Mesenchymal stem cell (in vitro differentiated cells and primary cell): ENCODE measurements around the gene UPB1.

ENCODE experiments used
- DNase-seq: peaks from one replicate; pipeline ENCODE4 v3.0.0-alpha.2; 2013
- H2AFZ ChIP-seq: one replicate; pipeline ENCODE4 v1.6.1; 2013; ENCODE audit warnings: low read depth, mild to moderate bottlenecking, control low read depth, inconsistent platforms, low read length, moderate library complexity
- H2AK5ac ChIP-seq: 2 replicates; pipeline ENCODE4 v1.6.1; 2013; ENCODE audit warnings: low read length, moderate library complexity, mild to moderate bottlenecking, inconsistent platforms; ENCODE audit not compliant: severe bottlenecking
- H2BK120ac ChIP-seq: one replicate; pipeline ENCODE4 v1.6.1; 2013; ENCODE audit warnings: low read depth, mild to moderate bottlenecking, inconsistent platforms, low read length, moderate library complexity
- H2BK12ac ChIP-seq, 2 experiments: one replicate each; pipeline ENCODE4 v1.6.1; 2013; ENCODE audit warnings: inconsistent platforms in 2 of 2, low read length in 2 of 2, mild to moderate bottlenecking in 2 of 2, moderate library complexity in 2 of 2, control low read depth in 1 of 2
- H2BK15ac ChIP-seq: one replicate; pipeline ENCODE4 v1.6.1; 2013; ENCODE audit warnings: mild to moderate bottlenecking, low read depth, inconsistent platforms; ENCODE audit not compliant: poor library complexity, severe bottlenecking
- H2BK5ac ChIP-seq: 2 replicates; pipeline ENCODE4 v1.6.1; 2013; ENCODE audit warnings: low read depth, mild to moderate bottlenecking, low read length, control low read depth, inconsistent platforms; ENCODE audit not compliant: poor library complexity, severe bottlenecking
- H3K14ac ChIP-seq, 2 experiments: one replicate each; pipeline ENCODE4 v1.6.1; 2013; ENCODE audit warnings: inconsistent platforms in 2 of 2, low read length in 2 of 2, control low read depth in 1 of 2, mild to moderate bottlenecking in 1 of 2, moderate library complexity in 1 of 2
- H3K18ac ChIP-seq, 2 experiments: one replicate each; pipeline ENCODE4 v1.6.1; 2013; ENCODE audit warnings: inconsistent platforms in 2 of 2, low read length in 2 of 2, control low read depth in 1 of 2, low read depth in 1 of 2, mild to moderate bottlenecking in 1 of 2
- H3K23ac ChIP-seq, 2 experiments: one replicate each; pipeline ENCODE4 v1.6.1; 2013; ENCODE audit warnings: inconsistent platforms in 2 of 2, low read length in 2 of 2, mild to moderate bottlenecking in 2 of 2, moderate library complexity in 2 of 2, control low read depth in 1 of 2
- H3K27ac ChIP-seq: 2 replicates; pipeline ENCODE4 v1.5.1; 2013; ENCODE audit warnings: mild to moderate bottlenecking, moderate library complexity, low read length, control low read depth, inconsistent platforms; ENCODE audit not compliant: poor library complexity, severe bottlenecking
- H3K27me3 ChIP-seq, 2 experiments: 2 replicates each; pipeline versions ENCODE4 v1.6.1 to v1.7.0; 2013; ENCODE audit warnings: low read length in 2 of 2, mild to moderate bottlenecking in 2 of 2, moderate library complexity in 2 of 2, control low read depth in 1 of 2, inconsistent platforms in 1 of 2; ENCODE audit not compliant: control insufficient read depth in 1 of 2, insufficient read depth in 1 of 2
- H3K36me3 ChIP-seq, 2 experiments: 2 replicates each; pipeline versions ENCODE4 v1.6.1 to v1.7.0; 2013; ENCODE audit warnings: low read length in 2 of 2, control low read depth in 1 of 2, inconsistent platforms in 1 of 2, low read depth in 1 of 2, mild to moderate bottlenecking in 1 of 2; ENCODE audit not compliant: insufficient read depth in 2 of 2, control insufficient read depth in 1 of 2
- H3K4ac ChIP-seq, 2 experiments: one replicate each; pipeline ENCODE4 v1.6.1; 2013; ENCODE audit warnings: inconsistent platforms in 2 of 2, low read length in 2 of 2, mild to moderate bottlenecking in 2 of 2, moderate library complexity in 2 of 2, control low read depth in 1 of 2, low read depth in 1 of 2
- H3K4me1 ChIP-seq: 2 replicates; pipeline ENCODE4 v1.6.1; 2013; ENCODE audit warnings: low read depth, low read length, control low read depth; ENCODE audit not compliant: control insufficient read depth, insufficient read depth
- H3K4me2 ChIP-seq: 2 replicates; pipeline ENCODE4 v1.6.1; 2013; ENCODE audit warnings: low read length, mild to moderate bottlenecking, inconsistent platforms; ENCODE audit not compliant: poor library complexity, severe bottlenecking
- H3K4me3 ChIP-seq, 2 experiments: 2 replicates each; pipeline versions ENCODE4 v1.5.1 to v1.7.0; 2013; ENCODE audit warnings: low read length in 2 of 2, mild to moderate bottlenecking in 2 of 2, control low read depth in 1 of 2, low read depth in 1 of 2; ENCODE audit not compliant: insufficient read depth in 1 of 2
- H3K79me1 ChIP-seq: replicated peaks from 2 replicates; pipeline ENCODE4 v1.6.1; 2013; ENCODE audit warnings: mild to moderate bottlenecking, control low read depth, low read length, inconsistent platforms; ENCODE audit not compliant: poor library complexity, severe bottlenecking
- H3K9ac ChIP-seq: 2 replicates; pipeline ENCODE4 v1.7.0; 2013; ENCODE audit warnings: mild to moderate bottlenecking, low read length, moderate library complexity
- H3K9me3 ChIP-seq: 2 replicates; pipeline ENCODE4 v1.7.0; 2013; ENCODE audit warnings: mild to moderate bottlenecking, low read length; ENCODE audit not compliant: control insufficient read depth
- H4K8ac ChIP-seq: one replicate; pipeline ENCODE4 v1.6.1; 2013; ENCODE audit warnings: inconsistent platforms, mild to moderate bottlenecking, low read length, moderate library complexity
- H4K91ac ChIP-seq: one replicate; pipeline ENCODE4 v1.6.1; 2013; ENCODE audit warnings: mild to moderate bottlenecking, low read length, inconsistent platforms
- WGBS: methylation state at CpG from one replicate; pipeline ENCODE4 v1.1.7; 2013; ENCODE audit warnings: mixed read lengths; 5-methylcytosine and 5-hydroxymethylcytosine counted together

Gene UPB1

GRCh38 chr22:24540470-24540869 is 45.3 kb downstream of the UPB1 start:
- Histone ChIP-seq H2BK5ac (no peak overlapping the region), H2BK15ac (no peak overlapping the region), H2AFZ (no peak overlapping the region), H3K36me3 (peaks cover 54 to 61% of the 10 kb centered on the region in 2 experiments), H3K14ac (no peak overlapping the region), H3K4me1 (peaks cover 5% of the 10 kb centered on the region), H3K9ac (no peak overlapping the region), H3K4me2 (no peak overlapping the region), H3K18ac (no peak overlapping the region), H3K27ac (no peak overlapping the region), H4K8ac (no peak overlapping the region), H2AK5ac (no peak overlapping the region), H3K27me3 (no peaks in the 10 kb centered on the region), H3K23ac (no peak overlapping the region), H4K91ac (no peak overlapping the region), H3K4me3 (no peak overlapping the region), H2BK120ac (no peak overlapping the region), H3K9me3 (no peaks in the 10 kb centered on the region), H3K4ac (no peak overlapping the region), H2BK12ac (no peak overlapping the region), H3K79me1 (peaks cover 26% of the 10 kb centered on the region)
- 98% methylated on average over 2 of the region's 2 CpGs for WGBS
- DNase-seq = no peak

DNA sequence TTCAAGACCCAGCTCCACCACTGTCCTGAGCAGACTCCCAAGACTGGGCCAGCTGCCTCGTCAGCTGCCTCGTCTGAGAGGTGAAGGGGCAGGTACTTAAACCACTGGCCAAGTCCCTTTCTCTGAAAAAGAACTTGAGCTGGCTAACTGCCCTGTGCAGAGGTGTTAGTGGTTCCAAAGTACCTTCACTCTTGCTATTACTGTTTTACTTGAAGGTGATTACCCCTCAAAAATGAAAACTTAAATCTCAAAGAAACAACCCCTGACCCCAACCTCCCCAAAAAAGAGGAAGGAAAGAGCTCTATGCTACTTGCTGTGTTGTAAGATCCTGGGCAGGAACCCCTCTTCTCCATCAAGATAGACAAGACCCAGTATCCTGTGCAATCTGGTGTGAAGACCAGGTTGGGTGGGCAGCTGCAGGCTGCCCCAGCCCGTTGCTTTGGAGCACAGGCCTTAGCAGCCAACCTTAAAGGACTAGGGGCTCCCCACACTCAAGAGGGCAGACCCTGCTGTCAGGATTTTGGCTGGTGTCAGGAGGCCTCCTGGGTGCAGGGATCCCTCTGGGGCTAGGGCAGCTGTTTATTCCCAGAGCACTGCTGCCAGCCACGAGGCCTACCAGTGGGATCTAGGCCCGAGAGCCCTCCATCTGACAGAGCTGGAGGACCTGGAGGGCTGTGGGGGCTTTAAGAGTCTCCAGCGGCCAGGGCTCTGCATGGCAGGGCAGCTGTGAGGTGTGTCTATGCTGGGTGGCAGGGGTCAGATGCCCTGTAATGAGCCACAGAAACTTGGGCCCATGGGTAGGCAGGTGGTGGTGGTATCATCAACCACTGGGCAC is 46.8 kb downstream of the UPB1 start:
- no peak overlapping the region for H2AK5ac ChIP-seq

GRCh38 chr22:24542641-24543040 is 47.5 kb downstream of the UPB1 start:
- H4K8ac ChIP-seq = no peak overlapping the region
- DNase-seq = no peak
- no peak overlapping the region for H3K4ac ChIP-seq
- H3K27ac ChIP-seq = no peak overlapping the region
- H2BK5ac ChIP-seq = no peak overlapping the region
- H2AFZ ChIP-seq = no peak overlapping the region
- H3K9ac ChIP-seq = no peak overlapping the region
- WGBS = 96% methylated on average over 9 of the region's 9 CpGs
- H3K79me1 ChIP-seq = peaks cover 39% of the 10 kb centered on the region
- H2AK5ac ChIP-seq = no peak overlapping the region
- H3K4me3 ChIP-seq = no peak overlapping the region
- H2BK120ac ChIP-seq = no peak overlapping the region
- no peak overlapping the region for H3K18ac ChIP-seq
- no peak overlapping the region for H2BK12ac ChIP-seq
- no peaks in the 10 kb centered on the region for H3K9me3 ChIP-seq
- no peak overlapping the region for H2BK15ac ChIP-seq
- no peaks in the 10 kb centered on the region for H3K27me3 ChIP-seq
- no peak overlapping the region for H3K23ac ChIP-seq
- no peak overlapping the region for H4K91ac ChIP-seq
- no peak overlapping the region for H3K4me2 ChIP-seq
- peaks cover 69 to 77% of the 10 kb centered on the region in 2 experiments for H3K36me3 ChIP-seq
- no peak overlapping the region for H3K14ac ChIP-seq
- H3K4me1 ChIP-seq = peaks cover 5% of the 10 kb centered on the region

More for the DNA sequence above, 46.8 kb downstream of the UPB1 start:
- Histone ChIP-seq H3K4me2 (no peak overlapping the region), H3K18ac (no peak overlapping the region), H3K36me3 (peaks cover 62 to 69% of the 10 kb centered on the region in 2 experiments), H3K27ac (no peak overlapping the region), H3K27me3 (no peaks in the 10 kb centered on the region), H3K23ac (no peak overlapping the region), H2BK15ac (no peak overlapping the region), H3K4ac (no peak overlapping the region), H3K4me1 (peaks cover 5% of the 10 kb centered on the region), H3K79me1 (peaks cover 33% of the 10 kb centered on the region), H2BK120ac (no peak overlapping the region), H2AFZ (no peak overlapping the region), H4K91ac (no peak overlapping the region), H2BK12ac (no peak overlapping the region), H3K9ac (no peak overlapping the region), H3K4me3 (no peak overlapping the region), H3K14ac (no peak overlapping the region), H4K8ac (no peak overlapping the region), H3K9me3 (no peaks in the 10 kb centered on the region), H2BK5ac (no peak overlapping the region)
- WGBS = over 99% methylated on average over 6 of the region's 6 CpGs
- no peak for DNase-seq

GRCh38 chr22:24543185-24543601 is 48.1 kb downstream of the UPB1 start:
- Histone ChIP-seq H2AK5ac (no peak overlapping the region), H3K4ac (no peak overlapping the region), H3K23ac (no peak overlapping the region), H3K18ac (no peak overlapping the region), H3K27me3 (no peaks in the 10 kb centered on the region), H4K8ac (no peak overlapping the region), H2BK12ac (no peak overlapping the region), H3K4me1 (peaks cover 5% of the 10 kb centered on the region), H3K9me3 (no peaks in the 10 kb centered on the region), H2BK120ac (no peak overlapping the region), H2BK5ac (no peak overlapping the region), H3K4me2 (no peak overlapping the region), H3K79me1 (peaks cover 45% of the 10 kb centered on the region), H2BK15ac (no peak overlapping the region), H3K27ac (no peak overlapping the region), H3K14ac (no peak overlapping the region), H2AFZ (no peak overlapping the region), H3K4me3 (no peak overlapping the region), H4K91ac (no peak overlapping the region), H3K9ac (no peak overlapping the region), H3K36me3 (peaks cover 75 to 82% of the 10 kb centered on the region in 2 experiments)
- WGBS = 93% methylated on average over 7 of the region's 7 CpGs
- DNase-seq = no peak
